HepG2 (cell line): Measurements from ENCODE around the gene ADAMTS16. TPM values are rescaled to one million over a fixed set of nuclear protein-coding genes. Genes with fewer than 3 reads are reported as not detected.

Experiments
- GATA4 ChIP-seq: sonication (generic); IDR thresholded peaks from 2 replicates; pipeline ENCODE4 v1.6.1; 2016; ENCODE audit warnings: antibody characterized with exemption, low read depth, borderline replicate concordance
- KLF13 ChIP-seq: sonication (generic); formaldehyde crosslinking; IDR thresholded peaks from 2 replicates; pipeline ENCODE4 v1.4.0; 2020; ENCODE audit warnings: mild to moderate bottlenecking, missing genetic modification reagents
- SMAD9 ChIP-seq: sonication (generic); formaldehyde crosslinking; IDR thresholded peaks from 2 replicates; pipeline ENCODE4 v1.5.1; 2020; ENCODE audit warnings: mild to moderate bottlenecking, missing genetic modification reagents
- YEATS2 ChIP-seq: sonication (generic); formaldehyde crosslinking; IDR thresholded peaks from 2 replicates; pipeline ENCODE4 v1.4.0; 2020; ENCODE audit warnings: missing genetic modification reagents, borderline replicate concordance
- ZBTB7B ChIP-seq: sonication (generic); formaldehyde crosslinking; IDR thresholded peaks from 2 replicates; pipeline ENCODE4 v1.4.0; 2020; ENCODE audit warnings: missing genetic modification reagents
- ZNF326 ChIP-seq: sonication (generic); formaldehyde crosslinking; IDR thresholded peaks from 2 replicates; pipeline ENCODE4 v1.4.0; 2020; ENCODE audit warnings: missing genetic modification reagents, borderline replicate concordance
- ZNF44 ChIP-seq: sonication (generic); formaldehyde crosslinking; IDR thresholded peaks from 2 replicates; pipeline ENCODE4 v1.5.1; 2020; ENCODE audit warnings: mild to moderate bottlenecking, missing genetic modification reagents
- ZNF780A ChIP-seq: sonication (generic); formaldehyde crosslinking; IDR thresholded peaks from 2 replicates; pipeline ENCODE4 v1.8.0; 2022; ENCODE audit warnings: mild to moderate bottlenecking, missing genetic modification reagents, moderate library complexity
- polyA plus RNA-seq, 8 experiments: library from polyadenylated mRNA; depleted of rRNA in 3 of 8; stranded (reverse) in 7 of 8; unstranded in 1 of 8; fragments of >200 nt; fragmentation: Illumina TruSeq in 4 of 8; extraction: Trizol in 4 of 8; gene quantifications; 2 replicates each; pipeline versions ENCODE4 v1.2.1 to v1.2.3, GENCODE V29; 2011 to 2016; ENCODE audit warnings: low read depth in 4 of 8, missing spikeins in 1 of 8, mixed read lengths in 1 of 8; ENCODE audit not compliant: insufficient read depth in 1 of 8
- total RNA-seq, 5 experiments: library from RNA; depleted of rRNA; stranded (reverse); fragments of >200 nt; fragmentation: Illumina TruSeq; extraction: Trizol; gene quantifications; 2 replicates each; pipeline ENCODE4 v1.2.3, GENCODE V29; 2016; ENCODE audit warnings: low read depth in 1 of 5
- TF ChIP-seq, protein P1 (sequence below): sonication (generic); formaldehyde crosslinking; IDR thresholded peaks from 2 replicates; pipeline ENCODE4 v1.4.0; 2020; ENCODE audit warnings: mild to moderate bottlenecking, missing genetic modification reagents
- TF ChIP-seq, protein P2 (sequence below): sonication (generic); formaldehyde crosslinking; IDR thresholded peaks from 2 replicates; pipeline ENCODE4 v1.4.0; 2020; ENCODE audit warnings: missing genetic modification reagents, borderline replicate concordance
- TF ChIP-seq, protein P3 (sequence below), 2 experiments: sonication (generic) in 1 of 2; formaldehyde crosslinking in 1 of 2; IDR thresholded peaks; 2 replicates each; pipeline versions ENCODE4 v1.4.0 to v1.6.1; 2018 to 2020; ENCODE audit warnings: missing genetic modification reagents in 2 of 2, borderline replicate concordance in 1 of 2, low read depth in 1 of 2, mild to moderate bottlenecking in 1 of 2, missing biosample characterization in 1 of 2
- TF ChIP-seq, protein P4 (sequence below): IDR thresholded peaks from 2 replicates; pipeline ENCODE4 v1.6.1; 2016; ENCODE audit warnings: low read depth, control low read depth

The ADAMTS16 gene
- total and polyA plus RNA-seq, 2 of the 13 experiments (the other 11 are each of a cell fraction or from before 2014, with no cell fraction given): 0.02 to 0.03 TPM

DNA sequence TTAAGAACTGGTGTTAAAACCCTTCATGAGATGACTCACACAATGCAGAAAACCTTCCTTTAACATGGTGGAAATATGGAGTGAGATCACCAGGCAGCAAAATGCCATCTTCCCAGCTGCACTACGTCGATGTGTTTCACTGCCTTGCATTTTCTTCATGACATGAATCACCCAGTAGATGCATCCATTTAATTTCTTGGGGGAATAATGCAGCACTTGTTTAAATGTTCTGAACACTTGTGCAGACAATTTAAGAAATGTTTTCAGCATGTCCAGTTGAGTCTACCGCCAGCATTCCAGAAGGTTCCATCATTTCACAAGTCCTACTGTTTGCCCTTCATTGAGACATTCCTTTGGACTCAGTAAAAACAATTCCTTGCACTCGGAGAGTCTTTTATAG lies 81.6 kb downstream of the ADAMTS16 start (continued):
- TF ChIP-seq, protein P1, sequence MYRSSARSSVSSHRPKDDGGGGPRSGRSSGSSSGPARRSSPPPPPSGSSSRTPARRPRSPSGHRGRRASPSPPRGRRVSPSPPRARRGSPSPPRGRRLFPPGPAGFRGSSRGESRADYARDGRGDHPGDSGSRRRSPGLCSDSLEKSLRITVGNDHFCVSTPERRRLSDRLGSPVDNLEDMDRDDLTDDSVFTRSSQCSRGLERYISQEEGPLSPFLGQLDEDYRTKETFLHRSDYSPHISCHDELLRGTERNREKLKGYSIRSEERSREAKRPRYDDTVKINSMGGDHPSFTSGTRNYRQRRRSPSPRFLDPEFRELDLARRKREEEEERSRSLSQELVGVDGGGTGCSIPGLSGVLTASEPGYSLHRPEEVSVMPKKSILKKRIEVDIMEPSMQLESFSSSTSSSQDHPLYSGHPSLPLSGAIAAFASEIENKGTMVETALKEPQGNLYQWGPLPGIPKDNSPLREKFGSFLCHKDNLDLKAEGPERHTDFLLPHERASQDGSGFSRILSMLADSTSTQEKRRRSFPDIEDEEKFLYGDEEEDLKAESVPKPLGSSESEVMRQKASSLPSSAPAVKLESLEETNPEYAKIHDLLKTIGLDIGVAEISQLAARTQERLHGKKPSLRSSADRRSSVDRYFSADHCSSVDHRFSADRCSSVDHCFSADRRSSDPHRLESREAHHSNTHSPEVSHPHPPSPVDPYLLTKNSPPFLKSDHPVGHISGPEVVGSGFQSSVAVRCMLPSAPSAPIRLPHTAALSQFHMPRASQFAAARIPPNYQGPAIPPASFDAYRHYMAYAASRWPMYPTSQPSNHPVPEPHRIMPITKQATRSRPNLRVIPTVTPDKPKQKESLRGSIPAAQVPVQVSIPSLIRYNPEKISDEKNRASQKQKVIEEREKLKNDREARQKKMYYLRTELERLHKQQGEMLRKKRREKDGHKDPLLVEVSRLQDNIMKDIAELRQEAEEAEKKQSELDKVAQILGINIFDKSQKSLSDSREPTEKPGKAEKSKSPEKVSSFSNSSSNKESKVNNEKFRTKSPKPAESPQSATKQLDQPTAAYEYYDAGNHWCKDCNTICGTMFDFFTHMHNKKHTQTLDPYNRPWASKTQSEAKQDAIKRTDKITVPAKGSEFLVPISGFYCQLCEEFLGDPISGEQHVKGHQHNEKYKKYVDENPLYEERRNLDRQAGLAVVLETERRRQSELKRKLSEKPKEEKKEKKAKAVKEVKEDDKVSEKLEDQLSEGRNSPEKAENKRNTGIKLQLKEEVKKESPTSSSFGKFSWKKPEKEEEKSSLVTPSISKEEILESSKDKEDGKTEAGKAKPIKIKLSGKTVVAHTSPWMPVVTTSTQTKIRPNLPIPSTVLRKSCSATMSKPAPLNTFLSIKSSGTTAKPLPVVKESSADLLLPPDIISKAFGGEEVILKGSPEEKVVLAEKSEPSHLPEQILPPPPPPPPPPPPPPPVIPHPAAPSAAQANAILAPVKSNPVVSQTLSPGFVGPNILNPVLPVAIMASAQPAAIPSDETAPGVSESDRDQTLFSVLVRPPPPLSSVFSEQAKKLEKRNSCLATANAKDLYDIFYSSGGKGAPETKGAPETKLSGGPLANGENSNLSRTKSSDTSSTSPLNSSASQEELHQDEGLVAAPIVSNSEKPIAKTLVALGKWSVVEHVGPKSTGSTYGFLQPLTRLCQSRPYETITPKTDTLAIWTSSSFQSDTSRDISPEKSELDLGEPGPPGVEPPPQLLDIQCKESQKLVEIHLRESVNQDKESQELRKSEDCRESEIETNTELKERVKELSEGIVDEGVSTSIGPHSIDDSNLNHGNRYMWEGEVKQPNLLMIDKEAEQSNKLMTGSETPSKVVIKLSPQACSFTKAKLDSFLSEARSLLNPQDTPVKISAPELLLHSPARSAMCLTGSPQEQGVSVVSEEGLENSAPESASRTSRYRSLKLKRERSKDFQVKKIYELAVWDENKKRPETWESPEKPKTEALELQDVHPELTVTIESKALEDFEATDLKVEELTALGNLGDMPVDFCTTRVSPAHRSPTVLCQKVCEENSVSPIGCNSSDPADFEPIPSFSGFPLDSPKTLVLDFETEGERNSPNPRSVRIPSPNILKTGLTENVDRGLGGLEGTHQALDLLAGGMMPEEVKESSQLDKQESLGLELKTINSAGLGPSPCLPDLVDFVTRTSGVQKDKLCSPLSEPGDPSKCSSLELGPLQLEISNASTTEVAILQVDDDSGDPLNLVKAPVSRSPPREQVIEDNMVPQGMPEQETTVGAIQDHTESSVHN (CRISPR knock-in tag): no peak
- no peak for TF ChIP-seq ZBTB7B (CRISPR knock-in tag)
- TF ChIP-seq, protein P2, sequence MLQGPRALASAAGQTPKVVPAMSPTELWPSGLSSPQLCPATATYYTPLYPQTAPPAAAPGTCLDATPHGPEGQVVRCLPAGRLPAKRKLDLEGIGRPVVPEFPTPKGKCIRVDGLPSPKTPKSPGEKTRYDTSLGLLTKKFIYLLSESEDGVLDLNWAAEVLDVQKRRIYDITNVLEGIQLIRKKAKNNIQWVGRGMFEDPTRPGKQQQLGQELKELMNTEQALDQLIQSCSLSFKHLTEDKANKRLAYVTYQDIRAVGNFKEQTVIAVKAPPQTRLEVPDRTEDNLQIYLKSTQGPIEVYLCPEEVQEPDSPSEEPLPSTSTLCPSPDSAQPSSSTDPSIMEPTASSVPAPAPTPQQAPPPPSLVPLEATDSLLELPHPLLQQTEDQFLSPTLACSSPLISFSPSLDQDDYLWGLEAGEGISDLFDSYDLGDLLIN: no peak
- no peak for TF ChIP-seq ZNF326 (CRISPR knock-in tag)
- TF ChIP-seq KLF13 (CRISPR knock-in tag): no peak
- TF ChIP-seq, protein P3, sequence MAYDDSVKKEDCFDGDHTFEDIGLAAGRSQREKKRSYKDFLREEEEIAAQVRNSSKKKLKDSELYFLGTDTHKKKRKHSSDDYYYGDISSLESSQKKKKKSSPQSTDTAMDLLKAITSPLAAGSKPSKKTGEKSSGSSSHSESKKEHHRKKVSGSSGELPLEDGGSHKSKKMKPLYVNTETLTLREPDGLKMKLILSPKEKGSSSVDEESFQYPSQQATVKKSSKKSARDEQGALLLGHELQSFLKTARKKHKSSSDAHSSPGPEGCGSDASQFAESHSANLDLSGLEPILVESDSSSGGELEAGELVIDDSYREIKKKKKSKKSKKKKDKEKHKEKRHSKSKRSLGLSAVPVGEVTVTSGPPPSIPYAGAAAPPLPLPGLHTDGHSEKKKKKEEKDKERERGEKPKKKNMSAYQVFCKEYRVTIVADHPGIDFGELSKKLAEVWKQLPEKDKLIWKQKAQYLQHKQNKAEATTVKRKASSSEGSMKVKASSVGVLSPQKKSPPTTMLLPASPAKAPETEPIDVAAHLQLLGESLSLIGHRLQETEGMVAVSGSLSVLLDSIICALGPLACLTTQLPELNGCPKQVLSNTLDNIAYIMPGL (CRISPR knock-in tag; IDR thresholded peaks at IDR 0.05; ENCODE audit: borderline replicate concordance in 1 of 2, low read depth in 1 of 2): no peak
- no peak for TF ChIP-seq ZNF780A (CRISPR knock-in tag)
- TF ChIP-seq, protein P4, sequence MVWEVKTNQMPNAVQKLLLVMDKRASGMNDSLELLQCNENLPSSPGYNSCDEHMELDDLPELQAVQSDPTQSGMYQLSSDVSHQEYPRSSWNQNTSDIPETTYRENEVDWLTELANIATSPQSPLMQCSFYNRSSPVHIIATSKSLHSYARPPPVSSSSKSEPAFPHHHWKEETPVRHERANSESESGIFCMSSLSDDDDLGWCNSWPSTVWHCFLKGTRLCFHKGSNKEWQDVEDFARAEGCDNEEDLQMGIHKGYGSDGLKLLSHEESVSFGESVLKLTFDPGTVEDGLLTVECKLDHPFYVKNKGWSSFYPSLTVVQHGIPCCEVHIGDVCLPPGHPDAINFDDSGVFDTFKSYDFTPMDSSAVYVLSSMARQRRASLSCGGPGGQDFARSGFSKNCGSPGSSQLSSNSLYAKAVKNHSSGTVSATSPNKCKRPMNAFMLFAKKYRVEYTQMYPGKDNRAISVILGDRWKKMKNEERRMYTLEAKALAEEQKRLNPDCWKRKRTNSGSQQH (CRISPR knock-in tag): no peak
- TF ChIP-seq GATA4: no peak
- no peak for TF ChIP-seq ZNF44 (CRISPR knock-in tag)
- TF ChIP-seq YEATS2: no peak
- TF ChIP-seq SMAD9: no peak
